IgD-negative memory B cell (primary cell): ENCODE results near the gene CNOT8. TPM values are rescaled to one million over a fixed set of nuclear protein-coding genes. Genes with fewer than 3 reads are reported as not detected.
"Not testable (repeated sequence)": the region's sequence is repeated elsewhere in the genome, so short reads cannot be mapped to it uniquely, and the experiment has no call there.

ENCODE experiments used
- H3K27ac Mint-ChIP-seq, 3 donors: one replicate each; pipeline ENCODE4 v1.8.0; 2020 to 2022; ENCODE audit warnings: mild to moderate bottlenecking in 3 of 3, mixed read lengths in 3 of 3, moderate library complexity in 1 of 3
- H3K27me3 Mint-ChIP-seq: one replicate; pipeline ENCODE4 v1.8.0; 2021; ENCODE audit warnings: mixed read lengths
- H3K36me3 Mint-ChIP-seq: one replicate; pipeline ENCODE4 v1.8.0; 2020; ENCODE audit warnings: mild to moderate bottlenecking, mixed read lengths
- H3K4me1 Mint-ChIP-seq, 3 donors: one replicate each; pipeline ENCODE4 v1.8.0; 2020 to 2022; ENCODE audit warnings: mixed read lengths in 3 of 3, mild to moderate bottlenecking in 1 of 3
- H3K4me3 Mint-ChIP-seq, 4 donors: one replicate each; pipeline ENCODE4 v1.8.0; 2020 to 2022; ENCODE audit warnings: mild to moderate bottlenecking in 4 of 4, mixed read lengths in 4 of 4, moderate library complexity in 3 of 4
- H3K9me3 Mint-ChIP-seq, 3 donors: one replicate each; pipeline ENCODE4 v1.8.0; 2020 to 2021; ENCODE audit warnings: mixed read lengths in 3 of 3, mild to moderate bottlenecking in 1 of 3
- polyA plus RNA-seq: library from polyadenylated mRNA; unstranded; fragments of 300-500 nt; fragmentation: Illumina TruSeq; gene quantifications from one replicate; pipeline ENCODE4 v1.2.3, GENCODE V29; 2021

Gene CNOT8
- 143 TPM for polyA plus RNA-seq

- H3K27me3 Mint-ChIP-seq = no peaks in the 10 kb centered on the region
- peak within 1 kb of the TSS; percentile 94 to 99 (median 96) for H3K4me3 Mint-ChIP-seq
- peak within 1 kb of the TSS; percentile 91 to 99 (median 99) for H3K27ac Mint-ChIP-seq
- no peaks in the 10 kb centered on the region for H3K36me3 Mint-ChIP-seq
- no peaks in the 10 kb centered on the region for H3K9me3 Mint-ChIP-seq
- H3K4me1 Mint-ChIP-seq = peaks cover 23 to 34% (median 29%) of the 10 kb centered on the region in 3 donors
Observed at GRCh38 chr5:154858297-154858971, at the start of gene CNOT8. Gene CNOT8 (plus strand): TSS chr5:154858627. CDS start chr5:154863279, 4,652 bp downstream.

GRCh38 chr5:154811239-154811638 is 47.2 kb upstream of the CNOT8 start:
- Mint-ChIP-seq H3K4me3 (no peak overlapping the region), H3K27ac (peak overlapping the region in 1 of 3 donors; percentile 59), H3K4me1 (peaks cover 18 to 20% (median 19%) of the 10 kb centered on the region in 3 donors), H3K36me3 (peaks cover 5% of the 10 kb centered on the region), H3K9me3 (no peaks in the 10 kb centered on the region), H3K27me3 (no peaks in the 10 kb centered on the region)

GRCh38 chr5:154811653-154812465 is 46.6 kb upstream of the CNOT8 start:
- Mint-ChIP-seq H3K4me3 (no peak overlapping the region), H3K9me3 (no peaks in the 10 kb centered on the region), H3K27me3 (no peaks in the 10 kb centered on the region), H3K27ac (peak overlapping the region in 2 of 3 donors; percentile 32 to 34), H3K4me1 (peaks cover 18 to 20% (median 19%) of the 10 kb centered on the region in 3 donors), H3K36me3 (peaks cover 5% of the 10 kb centered on the region)

GRCh38 chr5:154813158-154813557 is 45.3 kb upstream of the CNOT8 start:
- Mint-ChIP-seq H3K36me3 (peaks cover 4% of the 10 kb centered on the region), H3K9me3 (no peaks in the 10 kb centered on the region), H3K27me3 (no peaks in the 10 kb centered on the region), H3K27ac (peak overlapping the region in 1 of 3 donors; percentile 33), H3K4me3 (peak overlapping the region in 2 of 4 donors; percentile 27 to 57), H3K4me1 (peaks cover 18 to 19% (median 19%) of the 10 kb centered on the region in 3 donors)

GRCh38 chr5:154813736-154814135 is 44.7 kb upstream of the CNOT8 start:
- Mint-ChIP-seq H3K27me3 (no peaks in the 10 kb centered on the region), H3K36me3 (peaks cover 4% of the 10 kb centered on the region), H3K9me3 (no peaks in the 10 kb centered on the region), H3K27ac (peak overlapping the region in 1 of 3 donors; percentile 9), H3K4me3 (peak overlapping the region in 2 of 4 donors; percentile 27 to 28), H3K4me1 (peaks cover 18 to 19% (median 19%) of the 10 kb centered on the region in 3 donors)

GRCh38 chr5:154815025-154815424 is 43.4 kb upstream of the CNOT8 start:
- no peak overlapping the region for H3K4me3 Mint-ChIP-seq
- peak overlapping the region in 1 of 3 donors; percentile 50 for H3K27ac Mint-ChIP-seq
- H3K4me1 Mint-ChIP-seq = peaks cover 18 to 19% (median 19%) of the 10 kb centered on the region in 3 donors
- no peaks in the 10 kb centered on the region for H3K9me3 Mint-ChIP-seq
- no peaks in the 10 kb centered on the region for H3K27me3 Mint-ChIP-seq
- peaks cover 4% of the 10 kb centered on the region for H3K36me3 Mint-ChIP-seq

- H3K27ac Mint-ChIP-seq = peak overlapping the region in 1 of 3 donors; percentile 59
- H3K27me3 Mint-ChIP-seq = no peaks in the 10 kb centered on the region
- peaks cover 18 to 21% (median 19%) of the 10 kb centered on the region in 3 donors for H3K4me1 Mint-ChIP-seq
- H3K9me3 Mint-ChIP-seq = no peaks in the 10 kb centered on the region
- peaks cover 4% of the 10 kb centered on the region for H3K36me3 Mint-ChIP-seq
- no peak overlapping the region for H3K4me3 Mint-ChIP-seq
Observed at GRCh38 chr5:154815684-154816247, 42.7 kb upstream of the CNOT8 start.

GRCh38 chr5:154816891-154817492 is 41.4 kb upstream of the CNOT8 start:
- peaks cover 14 to 20% (median 15%) of the 10 kb centered on the region in 3 donors for H3K4me1 Mint-ChIP-seq
- peaks cover 4% of the 10 kb centered on the region for H3K36me3 Mint-ChIP-seq
- no peak overlapping the region for H3K4me3 Mint-ChIP-seq
- no peak overlapping the region for H3K27ac Mint-ChIP-seq
- no peaks in the 10 kb centered on the region for H3K27me3 Mint-ChIP-seq
- no peaks in the 10 kb centered on the region for H3K9me3 Mint-ChIP-seq

- Mint-ChIP-seq H3K4me3 (no peak overlapping the region), H3K4me1 (peaks cover 11 to 15% (median 11%) of the 10 kb centered on the region in 3 donors), H3K27ac (no peak overlapping the region), H3K9me3 (no peaks in the 10 kb centered on the region), H3K36me3 (peaks cover 4% of the 10 kb centered on the region), H3K27me3 (no peaks in the 10 kb centered on the region)
Observed at GRCh38 chr5:154817815-154818214, 40.6 kb upstream of the CNOT8 start.

- H3K36me3 Mint-ChIP-seq = peaks cover 4% of the 10 kb centered on the region
- H3K4me1 Mint-ChIP-seq = peaks cover 3 to 8% (median 3%) of the 10 kb centered on the region in 3 donors
- H3K9me3 Mint-ChIP-seq = no peaks in the 10 kb centered on the region
- no peak overlapping the region for H3K4me3 Mint-ChIP-seq
- no peak overlapping the region for H3K27ac Mint-ChIP-seq
- no peaks in the 10 kb centered on the region for H3K27me3 Mint-ChIP-seq
Observed at GRCh38 chr5:154818471-154819116, 39.8 kb upstream of the CNOT8 start.

GRCh38 chr5:154819546-154819945 is 38.9 kb upstream of the CNOT8 start:
- H3K9me3 Mint-ChIP-seq = no peaks in the 10 kb centered on the region
- H3K4me3 Mint-ChIP-seq = no peak overlapping the region
- peaks cover 0 to 5% (median 0%) of the 10 kb centered on the region in 3 donors for H3K4me1 Mint-ChIP-seq
- no peak overlapping the region for H3K27ac Mint-ChIP-seq
- no peaks in the 10 kb centered on the region for H3K27me3 Mint-ChIP-seq
- H3K36me3 Mint-ChIP-seq = peaks cover 4% of the 10 kb centered on the region

- peaks cover 3% of the 10 kb centered on the region for H3K36me3 Mint-ChIP-seq
- no peaks in the 10 kb centered on the region for H3K27me3 Mint-ChIP-seq
- no peaks in the 10 kb centered on the region for H3K9me3 Mint-ChIP-seq
- no peak overlapping the region for H3K27ac Mint-ChIP-seq
- no peak overlapping the region for H3K4me3 Mint-ChIP-seq
- peaks cover 0 to 5% (median 0%) of the 10 kb centered on the region in 3 donors for H3K4me1 Mint-ChIP-seq
Observed at GRCh38 chr5:154820383-154820782, 38.0 kb upstream of the CNOT8 start.

- not testable (repeated sequence) for H3K27ac Mint-ChIP-seq, H3K4me1 Mint-ChIP-seq, H3K36me3 Mint-ChIP-seq, H3K9me3 Mint-ChIP-seq, H3K27me3 Mint-ChIP-seq, H3K4me3 Mint-ChIP-seq
Observed at GRCh38 chr5:154822896-154823295, 35.5 kb upstream of the CNOT8 start.

GRCh38 chr5:154823605-154824004 is 34.8 kb upstream of the CNOT8 start:
- Mint-ChIP-seq H3K27me3 (no peaks in the 10 kb centered on the region), H3K4me3 (no peak overlapping the region), H3K4me1 (peaks cover 0 to 6% (median 1%) of the 10 kb centered on the region in 3 donors), H3K9me3 (no peaks in the 10 kb centered on the region), H3K27ac (no peak overlapping the region), H3K36me3 (peaks cover 9% of the 10 kb centered on the region)
